HG02870 (cell line): ENCODE results near the gene SLC25A20.

ENCODE experiments used
- ATAC-seq: cut with Tn5 transposase; IDR thresholded peaks from one replicate; pipeline ENCODE4 v1.9.1; 2021; ENCODE audit warnings: mild to moderate bottlenecking, moderate library complexity; ENCODE audit not compliant: unreplicated experiment

Gene SLC25A20

GRCh38 chr3:48899273-48899672 is 591 bp upstream of the SLC25A20 start:
- ATAC-seq: no peak

GRCh38 chr3:48897460-48898376 is 964 bp downstream of the SLC25A20 start:
- ATAC-seq: peak; percentile 7

GRCh38 chr3:48896936-48897335 is 1.7 kb downstream of the SLC25A20 start:
- ATAC-seq: no peak

DNA sequence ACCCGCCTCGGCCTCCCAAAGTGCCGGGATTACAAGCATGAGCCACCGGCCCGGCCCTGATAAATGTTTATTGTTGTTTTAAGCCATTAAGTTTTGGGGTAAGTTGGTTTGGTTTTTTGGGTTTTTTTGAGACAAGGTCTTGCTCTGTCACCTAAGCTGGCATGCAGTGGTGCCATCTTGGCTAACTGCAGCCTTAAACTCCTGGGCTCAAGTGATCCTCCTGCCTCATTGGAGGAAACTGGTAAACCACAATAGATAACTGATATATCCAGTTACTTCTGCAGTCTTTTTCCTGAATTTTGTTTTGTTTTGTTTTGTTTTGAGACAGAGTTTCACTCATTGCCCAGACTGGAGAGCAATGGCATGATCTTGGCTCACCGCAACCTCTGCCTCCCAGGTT is 4.2 kb downstream of the SLC25A20 start:
- ATAC-seq: no peak

- no peak for ATAC-seq
Observed at GRCh38 chr3:48891606-48892005, 7.1 kb downstream of the SLC25A20 start.

GRCh38 chr3:48885753-48886152 is 12.9 kb downstream of the SLC25A20 start:
- ATAC-seq: no peak

- ATAC-seq: no peak
Observed at GRCh38 chr3:48881652-48882114, 17.0 kb downstream of the SLC25A20 start.

GRCh38 chr3:48881006-48881405 is 17.7 kb downstream of the SLC25A20 start:
- ATAC-seq: no peak

- ATAC-seq: no peak
Observed at GRCh38 chr3:48879994-48880377, 18.7 kb downstream of the SLC25A20 start.

DNA sequence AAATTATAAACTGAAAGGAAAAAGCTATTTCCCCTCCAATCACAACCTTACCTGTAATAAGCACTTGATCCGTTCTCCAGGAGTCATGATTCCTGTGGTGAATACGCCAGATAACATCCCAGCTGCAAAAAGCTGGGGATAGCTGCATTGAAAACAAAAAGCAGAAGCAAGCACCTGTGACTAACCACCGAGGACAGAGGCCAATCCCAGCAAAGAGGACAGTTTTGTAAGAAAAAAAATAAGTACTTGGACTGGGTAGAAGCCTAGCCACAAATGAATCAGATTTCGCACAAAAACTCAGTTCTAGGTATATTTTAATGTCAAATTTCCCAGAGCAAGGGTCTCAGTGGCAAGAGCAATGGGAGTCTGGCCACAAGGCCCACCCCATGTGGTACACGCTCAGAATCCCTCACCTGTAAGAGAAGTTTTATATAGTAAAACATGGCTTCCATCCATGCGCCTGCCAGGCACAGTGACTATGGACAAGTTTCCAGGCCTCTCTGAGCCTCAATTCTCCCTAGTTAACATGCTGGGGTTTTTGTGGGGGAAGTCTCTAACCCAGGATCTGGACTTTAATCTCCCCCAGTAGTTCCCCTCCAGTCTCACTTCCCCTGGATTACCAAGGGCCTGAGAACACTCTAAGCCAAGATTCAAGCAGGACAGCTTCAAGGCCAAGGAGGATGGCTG is 19.2 kb downstream of the SLC25A20 start:
- no peak for ATAC-seq

DNA sequence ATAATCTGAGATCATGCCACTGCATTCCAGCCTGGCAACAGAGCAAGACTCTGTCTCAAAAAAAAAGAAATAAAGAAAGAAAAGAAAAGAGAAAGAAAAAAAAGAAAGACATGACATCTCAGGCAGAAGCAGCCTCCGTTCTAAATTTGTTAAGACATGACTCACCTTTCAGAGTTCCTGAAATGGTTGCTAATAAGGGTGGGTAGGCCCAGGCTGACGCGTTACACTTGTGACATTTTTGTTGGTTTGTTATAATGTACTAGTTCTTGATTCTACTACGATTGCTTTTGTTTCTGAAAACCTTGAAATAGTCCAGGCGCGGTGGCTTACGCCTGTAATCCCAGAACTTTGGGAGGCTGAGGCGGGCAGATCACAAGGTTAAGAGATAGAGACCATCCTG is 21.0 kb downstream of the SLC25A20 start:
- ATAC-seq: no peak

- no peak for ATAC-seq
Observed at GRCh38 chr3:48863122-48863521, 35.6 kb downstream of the SLC25A20 start.

- ATAC-seq: no peak
Observed at GRCh38 chr3:48859206-48859605, 39.5 kb downstream of the SLC25A20 start.

DNA sequence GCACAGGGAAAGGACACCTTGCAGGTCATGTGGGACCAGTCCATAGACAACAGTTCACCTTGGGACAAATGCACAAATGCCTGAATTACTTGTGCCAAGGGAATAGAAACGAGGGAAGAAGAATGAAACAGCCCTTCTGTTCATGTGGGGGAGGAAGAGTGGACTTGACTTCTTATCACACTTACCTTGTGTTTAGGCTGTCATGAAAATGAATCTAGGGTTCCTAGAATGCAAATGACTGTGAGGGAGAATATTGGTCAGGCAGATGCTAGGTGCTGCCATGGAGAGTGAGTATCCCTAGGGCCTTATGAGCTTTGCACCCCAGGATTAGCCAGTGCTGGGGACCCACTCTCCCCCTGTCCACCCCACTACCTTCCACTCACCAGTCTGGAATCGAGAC is 40.0 kb downstream of the SLC25A20 start:
- no peak for ATAC-seq

DNA sequence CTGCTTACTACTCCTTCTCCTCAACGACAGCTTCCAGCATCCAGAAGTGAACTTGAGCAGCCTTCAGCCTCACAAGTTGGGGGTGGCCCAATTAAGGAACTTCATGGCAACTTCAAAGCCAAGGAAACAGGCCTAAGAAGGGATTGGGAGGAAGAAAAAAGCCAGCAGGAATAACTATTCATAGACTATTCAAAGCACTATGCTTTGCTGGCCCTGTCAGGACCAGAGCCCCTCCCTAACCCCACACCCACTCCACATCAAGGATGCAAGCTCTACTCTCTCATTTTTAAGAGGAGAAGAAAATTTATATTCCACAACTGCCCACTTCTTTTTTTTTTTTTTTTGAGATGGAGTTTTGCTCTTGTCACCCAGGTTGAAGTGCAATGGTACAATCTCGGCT is 41.0 kb downstream of the SLC25A20 start:
- ATAC-seq: no peak

DNA sequence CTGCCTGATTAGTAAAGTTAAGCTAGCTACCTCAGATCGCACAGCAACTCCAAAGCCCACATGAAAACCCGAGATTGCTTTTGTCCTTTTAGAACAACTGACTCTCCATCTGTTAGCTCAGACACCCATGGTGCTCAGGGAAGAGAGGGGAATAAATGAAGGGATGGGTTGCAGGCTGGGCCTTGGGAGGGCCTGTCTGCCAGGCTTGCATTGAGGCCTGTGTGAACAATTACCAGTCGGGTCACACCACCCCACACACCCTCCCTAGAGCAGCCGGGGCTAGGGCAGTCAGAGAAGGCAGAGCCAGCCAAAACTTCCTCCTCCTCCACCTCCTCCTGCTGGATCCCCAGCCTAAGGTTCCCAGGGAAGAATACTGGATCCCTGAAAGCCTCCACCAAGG is 42.2 kb downstream of the SLC25A20 start:
- ATAC-seq: no peak

DNA sequence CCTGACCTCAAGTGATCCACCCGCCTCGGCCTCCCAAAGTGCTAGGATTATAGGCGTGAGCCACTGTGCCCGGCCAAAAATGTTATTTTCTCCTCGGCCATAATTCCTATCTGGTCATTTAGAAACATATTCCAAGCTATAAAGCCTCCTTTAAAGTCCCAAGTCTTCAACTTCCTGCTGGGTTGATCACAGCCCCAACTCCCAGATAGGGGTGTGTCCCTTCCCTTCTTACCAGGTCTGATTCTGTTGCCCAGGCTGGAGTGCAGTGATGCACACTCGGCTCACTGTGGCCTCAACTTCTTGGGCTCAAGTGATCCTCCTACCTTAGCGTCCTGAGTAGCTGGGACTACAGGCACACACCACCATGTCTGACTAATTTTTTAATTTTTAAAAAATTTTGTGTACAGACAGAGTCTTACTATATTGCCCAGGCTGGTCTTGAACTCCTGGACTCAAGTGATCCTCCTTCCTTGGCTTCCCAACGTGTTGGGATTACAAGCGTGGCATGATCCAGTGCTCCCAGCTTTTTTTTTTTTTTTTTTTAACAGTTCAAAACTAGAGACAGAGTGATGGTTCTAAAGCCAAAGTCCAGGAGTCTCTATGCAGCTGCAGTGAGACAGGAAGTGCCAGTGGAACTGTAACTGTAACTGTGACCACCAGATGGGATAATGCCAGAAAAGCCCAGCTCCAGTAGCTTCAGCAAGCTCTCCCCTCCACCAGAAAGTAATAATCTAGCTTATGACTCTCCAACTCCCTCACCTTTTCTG is 42.8 kb downstream of the SLC25A20 start:
- ATAC-seq: no peak

DNA sequence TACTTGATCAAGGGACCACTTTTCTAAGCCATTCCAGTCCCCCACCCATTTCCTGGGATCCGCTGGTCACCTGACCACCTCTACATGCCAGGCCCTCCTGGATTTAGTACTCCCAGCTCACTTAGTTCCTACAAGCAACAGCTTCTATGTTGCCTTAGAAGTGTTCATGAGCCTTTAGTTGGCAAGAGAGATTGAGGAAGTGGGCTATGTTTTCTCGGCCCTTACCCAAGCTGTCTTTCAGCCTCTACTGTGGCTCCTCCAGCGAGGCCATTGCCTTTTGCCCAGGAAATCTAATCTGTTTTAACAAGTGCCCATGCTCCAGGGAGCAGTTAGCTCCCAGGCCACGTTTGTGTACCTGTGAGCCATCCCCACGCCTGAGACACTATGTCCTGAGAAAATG is 46.5 kb downstream of the SLC25A20 start:
- ATAC-seq: no peak

GRCh38 chr3:48851407-48851806 is 47.3 kb downstream of the SLC25A20 start:
- ATAC-seq: no peak

GRCh38 chr3:48848816-48849515 is 49.7 kb downstream of the SLC25A20 start:
- no peak for ATAC-seq
